ENCODE data around the gene ADCY3.
A peak's percentile ranks its signal among the peaks of the same experiment; 100 is the strongest.

Gene ADCY3

DNA sequence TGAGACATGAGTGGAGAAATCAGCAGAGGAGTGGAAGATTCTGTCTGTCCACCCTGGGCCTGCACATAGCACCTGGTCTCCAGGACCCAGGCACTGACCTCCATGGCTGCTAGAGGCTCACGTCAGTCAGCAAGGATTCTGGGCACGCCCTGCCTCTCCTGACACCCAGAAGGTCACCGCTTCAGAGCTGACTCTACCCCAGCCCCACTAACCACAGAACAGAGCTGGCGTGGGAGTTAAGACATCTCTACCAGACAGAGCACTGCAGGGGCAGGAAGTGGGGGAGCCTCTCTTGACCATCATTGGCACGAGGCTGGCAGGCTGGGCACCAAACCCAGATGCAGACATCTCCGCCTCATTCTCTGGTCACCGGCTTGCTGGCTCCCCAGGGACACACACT, 3.0 kb downstream of the ADCY3 start:
- Histone ChIP-seq H3K9me3 (ENCODE audit: low read length) (no peaks in the 10 kb centered on the region), H4K20me1 (ENCODE audit: insufficient read depth, low read length) (no peaks in the 10 kb centered on the region), H3K36me3 (ENCODE audit: insufficient read depth, low read length) (peaks cover 44% of the 10 kb centered on the region), H3K27me3 (ENCODE audit: insufficient read depth, low read length) (no peaks in the 10 kb centered on the region), H3K9me2 (ENCODE audit: low read depth, low read length) (no peaks in the 10 kb centered on the region), H2AFZ (ENCODE audit: low read length) (no peak overlapping the region), H3K4me1 (ENCODE audit: insufficient read depth, low read length, severe bottlenecking) (peaks cover 40% of the 10 kb centered on the region), H3F3A (ENCODE audit: insufficient read depth, low read length) (no peaks in the 10 kb centered on the region), H3K27ac (ENCODE audit: low read depth, low read length, poor library complexity, severe bottlenecking) (peak overlapping the region; percentile 2), H3K9ac (ENCODE audit: low read length) (peak overlapping the region; percentile 61; the same call in 1 of the 2 replicates), H3K4me3 (ENCODE audit: low read depth, low read length, poor library complexity, severe bottlenecking) (peak overlapping the region; percentile 64), H3K79me2 (ENCODE audit: insufficient read depth, low read length) (no peaks in the 10 kb centered on the region), H3K4me2 (ENCODE audit: low read length) (peak overlapping the region; percentile 79)
- TF ChIP-seq, protein P1, sequence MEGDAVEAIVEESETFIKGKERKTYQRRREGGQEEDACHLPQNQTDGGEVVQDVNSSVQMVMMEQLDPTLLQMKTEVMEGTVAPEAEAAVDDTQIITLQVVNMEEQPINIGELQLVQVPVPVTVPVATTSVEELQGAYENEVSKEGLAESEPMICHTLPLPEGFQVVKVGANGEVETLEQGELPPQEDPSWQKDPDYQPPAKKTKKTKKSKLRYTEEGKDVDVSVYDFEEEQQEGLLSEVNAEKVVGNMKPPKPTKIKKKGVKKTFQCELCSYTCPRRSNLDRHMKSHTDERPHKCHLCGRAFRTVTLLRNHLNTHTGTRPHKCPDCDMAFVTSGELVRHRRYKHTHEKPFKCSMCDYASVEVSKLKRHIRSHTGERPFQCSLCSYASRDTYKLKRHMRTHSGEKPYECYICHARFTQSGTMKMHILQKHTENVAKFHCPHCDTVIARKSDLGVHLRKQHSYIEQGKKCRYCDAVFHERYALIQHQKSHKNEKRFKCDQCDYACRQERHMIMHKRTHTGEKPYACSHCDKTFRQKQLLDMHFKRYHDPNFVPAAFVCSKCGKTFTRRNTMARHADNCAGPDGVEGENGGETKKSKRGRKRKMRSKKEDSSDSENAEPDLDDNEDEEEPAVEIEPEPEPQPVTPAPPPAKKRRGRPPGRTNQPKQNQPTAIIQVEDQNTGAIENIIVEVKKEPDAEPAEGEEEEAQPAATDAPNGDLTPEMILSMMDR (IDR thresholded peaks at IDR 0.05; ENCODE audit: low read length): no peak
- no peak for TF ChIP-seq EZH2 (IDR thresholded peaks at IDR 0.05; ENCODE audit: borderline replicate concordance, low read length)

DNA sequence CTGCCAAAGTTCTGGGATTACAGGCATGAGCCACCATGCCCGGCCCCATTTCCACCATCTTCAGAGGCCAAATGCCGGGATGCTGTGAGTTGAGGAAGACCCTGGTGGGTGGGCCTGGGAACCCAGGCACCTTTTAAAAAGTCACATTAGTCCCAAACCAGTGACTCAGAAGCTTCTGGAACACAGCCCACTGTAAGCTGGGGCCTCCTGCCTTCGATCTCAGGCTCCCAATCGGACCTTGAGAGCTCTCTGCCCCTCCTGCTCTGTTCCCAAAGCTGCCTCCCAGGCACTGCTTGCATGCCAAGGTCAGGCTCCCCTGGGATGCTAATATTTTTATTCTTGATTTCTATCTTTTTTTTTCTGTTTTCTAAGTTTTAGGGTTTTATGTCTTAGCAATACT, 4.2 kb downstream of the ADCY3 start:
- Histone ChIP-seq H3K27me3 (ENCODE audit: insufficient read depth, low read length) (no peaks in the 10 kb centered on the region), H3K9me3 (ENCODE audit: low read length) (no peaks in the 10 kb centered on the region), H3K4me1 (ENCODE audit: insufficient read depth, low read length, severe bottlenecking) (peaks cover 36% of the 10 kb centered on the region), H3K36me3 (ENCODE audit: insufficient read depth, low read length) (peaks cover 55% of the 10 kb centered on the region), H3F3A (ENCODE audit: insufficient read depth, low read length) (no peaks in the 10 kb centered on the region), H3K27ac (ENCODE audit: low read depth, low read length, poor library complexity, severe bottlenecking) (no peak overlapping the region), H3K79me2 (ENCODE audit: insufficient read depth, low read length) (no peaks in the 10 kb centered on the region), H3K9ac (ENCODE audit: low read length) (no peak overlapping the region), H3K4me3 (ENCODE audit: low read depth, low read length, poor library complexity, severe bottlenecking) (no peak overlapping the region), H3K4me2 (ENCODE audit: low read length) (no peak overlapping the region), H3K9me2 (ENCODE audit: low read depth, low read length) (no peaks in the 10 kb centered on the region), H2AFZ (ENCODE audit: low read length) (no peak overlapping the region), H4K20me1 (ENCODE audit: insufficient read depth, low read length) (no peaks in the 10 kb centered on the region)
- no peak for TF ChIP-seq EZH2 (IDR thresholded peaks at IDR 0.05; ENCODE audit: borderline replicate concordance, low read length)
- TF ChIP-seq, protein P1 (IDR thresholded peaks at IDR 0.05; ENCODE audit: low read length): no peak

GRCh38 chr2:24915175-24915574, 4.9 kb downstream of the ADCY3 start:
- Histone ChIP-seq H3K27me3 (ENCODE audit: insufficient read depth, low read length) (no peaks in the 10 kb centered on the region), H2AFZ (ENCODE audit: low read length) (no peak overlapping the region), H3K4me2 (ENCODE audit: low read length) (no peak overlapping the region), H3K9ac (ENCODE audit: low read length) (no peak overlapping the region), H3K9me2 (ENCODE audit: low read depth, low read length) (no peaks in the 10 kb centered on the region), H3K27ac (ENCODE audit: low read depth, low read length, poor library complexity, severe bottlenecking) (no peak overlapping the region), H3K4me3 (ENCODE audit: low read depth, low read length, poor library complexity, severe bottlenecking) (no peak overlapping the region), H3K36me3 (ENCODE audit: insufficient read depth, low read length) (peaks cover 61% of the 10 kb centered on the region), H3F3A (ENCODE audit: insufficient read depth, low read length) (no peaks in the 10 kb centered on the region), H4K20me1 (ENCODE audit: insufficient read depth, low read length) (no peaks in the 10 kb centered on the region), H3K4me1 (ENCODE audit: insufficient read depth, low read length, severe bottlenecking) (peaks cover 34% of the 10 kb centered on the region), H3K79me2 (ENCODE audit: insufficient read depth, low read length) (0 out of 2 replicates have a peak, but pooled peaks cover 4% of the 10 kb centered on the region), H3K9me3 (ENCODE audit: low read length) (no peaks in the 10 kb centered on the region; the same call in 1 of the 2 replicates)
- TF ChIP-seq, protein P1 (IDR thresholded peaks at IDR 0.05; ENCODE audit: low read length): no peak
- TF ChIP-seq EZH2 (IDR thresholded peaks at IDR 0.05; ENCODE audit: borderline replicate concordance, low read length): no peak

All from OCI-LY1 (cell line).